SKM-1 treated with dmso at 0.1 percent for 144 hours (cell line): ENCODE data around the gene GLT6D1.
A peak's percentile ranks its signal among the peaks of the same experiment; 100 is the strongest.

Source experiments
- DNase-seq: peaks from one replicate; lab custom pipeline; 2025; ENCODE audit not compliant: unreplicated experiment; lab: John Stamatoyannopoulos, UW

Gene GLT6D1

DNA sequence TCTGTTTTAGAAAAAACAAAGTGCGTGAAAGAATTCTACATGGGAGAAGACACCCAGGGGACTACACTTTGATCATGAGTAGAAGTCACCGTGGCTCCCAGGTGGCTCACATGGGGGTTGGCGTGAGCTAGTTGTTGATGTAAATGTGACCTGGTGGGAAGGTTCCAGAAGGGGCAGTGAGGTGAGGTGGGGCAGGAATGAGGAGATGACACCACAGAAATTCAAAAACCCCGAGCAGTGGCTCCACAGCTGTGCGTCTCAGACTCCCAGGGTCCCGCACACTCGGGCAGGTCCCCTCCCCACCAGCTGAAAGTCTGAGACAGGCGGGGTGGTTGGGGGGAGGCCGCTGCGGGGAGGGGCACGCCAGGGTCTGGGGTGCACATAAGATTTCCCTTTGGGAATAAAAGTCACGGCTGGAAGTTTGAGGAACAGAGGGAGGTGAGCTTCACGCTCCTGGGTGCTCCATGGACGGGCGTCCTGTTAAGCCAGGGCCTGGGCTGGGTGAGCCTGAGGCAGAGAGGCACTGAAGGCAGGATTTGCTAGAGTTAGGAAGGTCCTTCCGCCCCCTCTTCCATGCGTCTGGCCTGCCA, 29.9 kb downstream of the GLT6D1 start:
- no peak for DNase-seq

DNA sequence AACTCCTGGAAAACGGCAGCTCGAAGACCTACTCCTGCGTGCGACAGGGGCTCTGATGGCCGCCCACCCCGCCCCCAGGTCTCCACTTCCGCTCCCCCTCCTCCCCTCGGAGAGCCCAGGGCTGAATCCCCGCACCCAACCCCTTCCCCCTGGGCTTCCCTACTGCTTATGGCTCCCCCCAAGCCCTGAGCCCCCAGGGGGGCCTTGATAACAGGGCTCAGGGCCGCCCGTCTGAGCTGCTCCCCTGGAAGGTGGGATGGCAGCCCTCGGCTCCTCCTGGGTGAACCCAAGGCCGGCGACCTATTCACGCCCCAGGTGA, 30.4 kb downstream of the GLT6D1 start:
- DNase-seq: no peak

DNA sequence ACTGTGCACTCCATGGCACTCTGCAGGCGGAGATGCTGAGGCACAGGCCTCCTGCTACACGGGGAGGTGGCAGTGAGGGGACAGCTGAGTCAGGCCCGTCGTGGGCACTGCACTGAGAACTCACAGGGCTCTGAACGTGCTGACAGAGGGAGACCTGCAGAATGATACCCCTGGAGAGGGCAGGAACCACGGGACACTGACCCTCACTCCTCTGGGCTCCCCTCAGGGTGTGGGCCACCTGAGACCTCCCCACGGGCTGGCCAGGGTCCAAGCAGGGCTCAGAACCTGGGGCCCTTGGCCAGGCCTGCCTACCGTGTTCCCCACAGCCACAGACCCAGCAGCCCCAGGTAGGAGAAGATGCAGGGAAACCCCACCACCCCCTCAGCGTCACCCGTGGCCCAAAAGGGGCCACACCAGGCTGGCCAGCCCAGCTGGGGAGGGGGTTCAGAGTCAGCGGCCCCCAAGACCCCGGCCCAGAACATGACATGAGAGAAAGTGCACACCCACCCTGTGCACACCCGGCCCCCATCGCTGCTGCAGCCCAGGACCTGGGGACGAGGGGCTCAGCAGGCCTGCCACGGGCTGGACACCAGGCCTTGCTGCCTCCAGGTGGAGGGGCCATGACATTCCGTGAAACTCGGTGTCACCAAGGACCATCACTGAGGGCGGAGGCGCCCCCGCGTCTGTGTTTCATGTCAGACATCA, 30.9 kb downstream of the GLT6D1 start:
- no peak for DNase-seq

DNA sequence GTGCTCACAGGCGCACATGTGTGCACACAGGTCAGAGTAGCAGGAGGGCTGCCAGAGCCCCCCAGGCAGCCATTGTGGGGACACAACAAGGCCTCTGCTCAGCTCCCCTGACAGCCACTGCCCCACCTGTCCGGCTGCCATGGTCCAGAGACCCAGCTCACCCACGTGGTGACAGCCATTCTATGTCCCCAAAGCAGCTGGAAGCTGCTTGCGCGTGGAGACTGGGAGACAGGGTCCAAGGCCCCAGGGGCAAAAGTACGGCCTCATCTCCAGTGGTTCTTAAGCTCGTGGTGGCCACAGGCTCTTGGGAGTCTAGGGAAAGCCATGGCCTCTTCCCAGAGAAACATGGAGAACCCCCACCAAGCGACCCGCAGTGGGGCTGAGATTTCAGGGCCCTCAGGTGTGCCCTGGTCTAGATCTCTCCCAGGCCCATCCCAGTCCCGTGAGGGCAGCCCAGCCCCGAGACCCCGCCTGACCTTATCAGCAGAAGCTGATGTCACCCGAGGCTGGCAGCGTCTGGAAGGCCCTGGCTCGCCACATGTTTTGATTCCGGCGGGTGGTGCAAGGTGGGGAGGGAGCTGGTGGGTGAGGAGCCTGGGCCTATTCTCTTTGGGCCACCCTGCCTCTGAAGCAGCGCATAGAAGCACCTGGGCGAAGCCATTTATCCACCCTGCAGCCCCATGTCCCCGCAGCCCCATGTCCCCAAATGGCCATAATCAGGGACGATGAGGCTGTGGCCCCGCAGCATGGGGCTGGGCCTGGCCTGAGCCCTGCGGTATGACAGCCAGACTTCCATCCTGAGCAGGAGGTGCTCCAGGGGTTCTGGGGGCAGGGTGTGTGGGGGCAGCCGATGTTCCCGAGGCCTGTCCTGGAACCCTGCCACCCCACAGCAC, 31.7 kb downstream of the GLT6D1 start:
- no peak for DNase-seq

DNA sequence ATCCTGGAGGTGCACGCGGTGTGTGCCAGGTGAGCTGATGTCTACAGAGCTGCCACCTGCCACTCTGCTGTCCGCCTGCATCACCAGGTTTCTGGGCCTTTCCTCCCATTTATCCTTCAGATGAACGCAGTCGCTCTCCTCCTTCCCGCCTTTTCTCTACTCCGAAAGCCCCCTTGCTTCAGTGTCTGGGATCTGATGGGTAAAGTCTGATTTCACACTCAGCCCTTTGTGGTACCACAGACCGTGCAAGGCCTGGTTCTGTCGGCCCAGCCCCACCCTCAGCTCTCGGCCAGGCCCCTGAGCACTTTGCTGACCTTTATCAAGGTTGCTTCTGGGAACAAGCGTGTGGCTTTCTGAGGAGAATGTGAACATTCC, 32.5 kb downstream of the GLT6D1 start:
- DNase-seq: no peak

DNA sequence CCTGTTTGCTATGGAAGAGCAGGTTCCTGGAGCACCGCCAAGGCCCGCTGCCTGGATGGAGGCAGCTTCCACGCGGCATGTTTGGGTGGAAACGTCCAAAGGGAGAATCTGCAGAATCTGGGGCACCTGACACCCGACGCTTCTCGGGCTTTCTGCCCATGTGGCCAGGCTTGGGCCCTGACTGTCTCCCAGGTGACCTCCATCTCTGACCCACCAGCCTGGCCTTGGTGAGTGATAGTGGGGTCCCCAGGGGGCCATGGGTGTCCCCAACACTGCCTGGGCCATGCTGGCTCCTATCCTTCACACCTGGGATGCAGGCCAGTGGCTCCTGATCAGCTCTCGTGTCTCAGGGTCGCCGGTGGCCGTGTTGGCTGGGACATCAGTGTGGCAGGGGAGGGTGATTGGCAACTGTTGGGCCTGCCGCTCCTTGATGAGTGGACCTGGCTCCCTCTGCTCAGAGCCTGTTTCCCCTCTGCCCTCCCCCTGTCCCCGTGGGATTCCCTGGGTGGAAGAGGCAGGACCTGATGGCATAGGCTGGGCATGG, 34.0 kb downstream of the GLT6D1 start:
- no peak for DNase-seq

DNA sequence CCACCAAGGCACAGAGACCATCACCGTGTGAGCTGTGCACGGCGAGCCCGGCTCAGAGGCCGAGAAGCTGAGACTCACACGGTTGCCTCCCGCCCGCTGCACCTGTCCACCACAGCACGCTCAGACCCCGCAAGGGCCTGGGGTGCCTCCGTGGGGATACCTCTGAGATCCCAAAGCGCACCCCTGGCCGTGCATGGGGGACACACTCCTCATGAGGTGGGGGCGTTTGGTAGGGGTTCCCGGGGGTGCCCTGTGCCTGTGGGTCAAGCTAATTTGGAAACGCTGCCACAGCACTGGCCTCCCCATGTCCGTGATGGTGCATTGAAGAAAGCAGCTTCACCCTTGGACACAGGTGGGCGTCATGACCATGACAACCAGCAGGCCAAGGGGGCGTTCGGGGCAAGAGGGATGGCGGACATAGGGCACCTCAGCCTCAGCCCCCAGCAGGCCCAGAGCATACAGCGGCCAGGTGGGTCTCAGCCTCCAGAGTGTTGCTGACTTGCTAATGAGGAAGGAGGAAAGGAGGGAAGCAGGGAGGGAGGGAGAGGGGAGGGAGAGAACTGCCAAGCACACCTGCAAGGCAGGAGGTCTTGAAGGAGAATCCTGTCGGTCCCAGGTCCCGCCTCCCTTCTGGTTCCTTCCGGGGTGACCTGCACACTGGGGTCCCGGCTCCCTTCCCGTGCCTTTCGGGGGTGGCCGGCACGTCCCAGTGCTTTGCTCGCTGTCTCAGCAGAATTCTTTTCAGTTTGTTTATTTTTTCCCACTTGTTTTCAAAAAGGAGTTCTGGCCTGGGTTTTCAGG, 34.7 kb downstream of the GLT6D1 start:
- DNase-seq: no peak

DNA sequence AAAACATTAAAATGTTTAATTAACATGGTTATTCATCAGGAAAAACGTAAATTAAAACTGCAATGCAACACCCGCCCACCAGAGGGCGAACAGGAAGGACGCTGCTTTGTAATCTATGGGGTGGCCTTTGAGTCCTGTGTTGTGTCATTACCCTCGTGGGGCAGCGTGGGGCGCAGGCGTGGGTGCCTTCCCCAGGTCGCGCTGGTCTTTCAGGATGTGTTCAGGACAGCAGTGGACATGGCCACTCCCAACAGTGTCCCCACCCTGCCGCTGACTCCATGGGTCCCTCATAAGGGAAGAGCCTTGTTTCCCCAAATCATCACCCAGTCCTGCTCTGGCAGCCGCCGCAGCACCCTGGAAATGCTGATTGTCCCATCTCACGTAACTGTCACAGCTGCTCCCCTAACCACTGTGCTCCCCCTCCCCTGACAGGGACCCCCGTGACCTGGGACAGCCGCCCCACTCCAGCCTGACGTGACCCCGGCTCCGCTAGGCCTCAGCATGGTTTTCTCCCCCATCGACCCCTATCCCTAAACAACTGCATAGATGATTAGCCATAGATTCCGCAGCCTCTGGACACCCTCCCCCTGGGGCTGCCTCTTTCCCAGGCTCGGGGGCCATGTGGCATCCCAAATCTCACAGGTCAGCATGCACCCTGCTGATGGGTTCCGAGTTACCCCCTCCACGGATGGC, 36.4 kb downstream of the GLT6D1 start:
- peak; percentile 39 for DNase-seq

DNA sequence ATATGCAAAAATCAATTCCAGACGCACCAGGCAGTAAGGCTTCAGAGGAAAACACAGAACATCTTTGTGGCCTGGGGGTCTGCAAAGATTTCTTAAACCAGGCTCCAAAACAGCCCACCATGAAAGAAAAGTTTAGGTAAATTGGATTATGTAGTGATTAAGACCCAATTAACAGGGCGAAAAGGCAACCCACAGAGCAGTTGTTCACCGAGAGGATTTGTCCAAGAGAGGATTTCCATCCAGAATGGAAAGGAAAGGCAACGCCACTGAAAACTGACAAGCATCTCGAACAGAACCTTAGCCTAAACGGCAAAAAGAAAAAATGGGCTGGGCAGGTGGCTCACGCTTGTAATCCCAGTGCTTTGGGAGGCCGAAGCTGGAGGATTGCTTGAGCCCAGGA, 37.4 kb downstream of the GLT6D1 start:
- DNase-seq: no peak

DNA sequence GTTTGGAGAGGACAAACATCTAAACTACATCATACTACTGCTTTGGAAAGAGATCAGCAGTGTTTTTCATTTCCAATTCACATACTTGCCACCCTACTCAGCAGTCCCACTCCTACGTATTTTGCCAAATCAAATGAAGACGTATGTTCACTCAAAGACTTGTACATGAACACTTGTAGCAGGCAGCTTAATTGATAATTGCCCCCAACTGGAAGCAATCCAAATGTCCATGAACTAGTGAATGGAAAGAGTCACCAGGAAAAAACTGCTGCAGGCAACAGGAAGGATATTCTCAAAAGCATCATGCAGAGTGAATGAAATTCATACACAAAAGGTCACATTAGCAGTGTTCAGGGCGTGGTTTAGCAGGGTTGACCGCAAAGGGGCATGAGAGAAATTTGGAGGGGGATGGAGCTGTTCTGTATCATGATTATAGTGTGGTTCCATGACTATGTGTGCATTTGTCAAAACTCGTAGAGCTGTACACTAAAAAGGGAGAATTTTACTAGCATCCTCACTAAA, 39.0 kb downstream of the GLT6D1 start:
- DNase-seq: no peak

DNA sequence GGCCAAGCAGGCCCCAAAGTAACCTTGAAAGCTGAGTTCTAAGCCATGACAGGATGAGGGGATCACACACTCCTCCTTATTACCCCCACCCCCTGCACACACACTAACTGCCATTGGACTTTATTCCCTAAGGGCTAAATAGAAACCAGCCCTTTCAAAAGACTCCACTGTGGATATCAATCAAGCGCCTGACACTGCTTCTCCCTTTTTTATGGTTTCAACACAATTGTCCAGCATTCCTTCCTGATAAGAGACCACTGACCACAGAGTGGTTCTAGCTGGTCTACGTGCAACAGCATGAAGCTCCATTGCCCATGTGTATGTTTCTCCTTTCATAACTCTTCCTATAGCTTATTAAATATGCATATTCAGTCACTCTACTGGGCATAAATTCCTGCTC, 43.1 kb downstream of the GLT6D1 start:
- no peak for DNase-seq

DNA sequence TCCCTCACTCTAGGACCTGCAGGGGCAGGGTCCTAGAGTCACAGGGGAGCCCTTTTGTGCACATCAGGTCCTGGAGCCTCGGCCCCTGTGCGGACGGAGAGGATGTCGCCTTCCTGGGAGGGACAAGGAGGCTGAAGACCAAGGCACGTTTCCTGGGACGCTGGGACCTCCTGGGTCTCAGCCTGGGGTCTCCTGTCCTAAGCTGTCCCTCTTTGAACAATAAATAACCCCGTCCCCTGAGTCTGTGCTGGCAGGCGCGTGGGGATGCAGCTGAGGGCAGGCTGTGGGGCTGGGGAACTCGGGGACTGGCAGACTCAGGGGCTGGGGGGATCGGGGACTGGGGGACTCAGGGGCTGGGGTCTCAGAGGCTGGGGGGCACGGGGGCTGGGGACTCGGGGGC, 46.7 kb downstream of the GLT6D1 start:
- no peak for DNase-seq

DNA sequence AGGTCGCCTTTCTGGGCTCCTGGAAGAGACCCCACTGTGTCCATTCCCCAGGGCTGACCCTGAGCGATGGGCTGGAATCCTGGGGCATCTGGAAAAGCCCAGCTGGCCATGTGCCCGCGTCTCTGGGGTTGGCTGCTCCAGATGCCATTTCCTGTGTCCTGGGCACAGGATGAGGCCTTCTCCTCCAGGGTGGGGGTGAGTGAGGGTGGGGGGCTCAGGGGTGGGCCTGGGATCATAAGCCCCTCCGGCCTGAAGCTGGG, 47.1 kb downstream of the GLT6D1 start:
- no peak for DNase-seq

DNA sequence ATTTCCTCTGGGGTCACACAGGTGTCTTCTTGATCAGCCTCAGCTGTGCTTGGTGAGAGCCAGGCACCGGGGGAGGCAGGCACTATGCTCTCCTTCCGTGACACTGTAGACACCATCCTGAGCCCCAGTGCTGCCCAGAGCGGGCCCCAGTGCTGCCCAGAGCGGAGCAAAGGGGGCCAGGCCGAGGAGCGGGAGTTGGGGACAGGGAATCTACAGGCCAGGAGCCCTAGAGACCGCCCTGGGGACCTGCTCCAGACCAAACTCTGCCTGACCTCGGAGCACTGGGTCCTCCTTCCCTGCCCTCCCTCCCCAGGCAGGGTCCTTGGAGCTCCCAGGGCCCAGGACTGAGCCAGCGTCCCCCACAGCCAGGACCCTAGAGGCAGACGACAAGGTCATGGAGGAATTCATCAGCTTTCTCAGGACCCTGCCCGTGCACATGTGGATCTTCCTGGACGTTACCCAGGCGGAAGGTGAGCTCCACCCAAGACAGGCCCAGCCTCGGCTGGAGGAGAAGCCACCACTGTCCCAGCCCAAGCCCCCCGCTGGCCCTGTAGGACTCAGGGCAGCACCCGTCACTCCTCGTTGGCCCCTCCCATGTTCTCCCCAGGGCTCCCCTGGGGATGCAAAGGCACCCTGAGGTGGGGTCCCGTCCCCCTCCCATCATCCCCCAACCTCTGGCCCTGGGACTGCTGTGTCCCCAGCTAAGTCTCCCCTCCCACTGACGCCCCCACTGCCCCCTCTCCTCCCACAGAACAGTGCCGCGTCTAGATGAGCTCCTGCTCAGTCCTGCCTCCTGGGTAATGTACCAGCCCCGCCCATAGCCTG, 47.6 kb downstream of the GLT6D1 start:
- DNase-seq: no peak

DNA sequence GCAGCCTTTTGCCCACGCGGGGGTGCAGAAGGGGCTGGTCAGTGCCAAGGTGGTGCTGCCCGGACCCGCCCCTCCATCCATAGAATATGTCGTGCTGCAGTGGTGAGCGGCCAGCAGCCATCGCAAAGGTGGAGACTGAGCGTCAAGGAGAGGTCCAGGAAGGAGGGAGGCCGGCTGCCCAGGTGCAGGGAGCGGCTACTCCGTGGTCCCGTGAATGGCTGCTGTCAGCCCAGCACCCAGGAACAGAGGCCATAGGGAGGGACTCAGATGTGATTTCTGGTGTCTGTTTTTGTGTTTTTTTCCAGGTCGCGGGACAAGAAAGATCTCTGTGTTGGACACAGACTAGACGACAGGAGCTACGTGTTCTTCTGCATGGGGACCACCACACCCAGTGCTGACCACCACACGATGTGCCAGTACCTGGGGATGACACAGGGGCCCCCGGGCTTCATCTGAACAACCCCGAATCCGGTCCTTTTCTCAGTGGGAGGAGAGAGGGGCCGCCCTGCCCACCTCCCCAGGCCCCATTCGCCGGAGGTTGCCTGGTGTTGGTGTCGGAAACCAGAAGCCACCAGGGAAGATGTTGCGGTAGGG, 48.8 kb downstream of the GLT6D1 start:
- DNase-seq: no peak

DNA sequence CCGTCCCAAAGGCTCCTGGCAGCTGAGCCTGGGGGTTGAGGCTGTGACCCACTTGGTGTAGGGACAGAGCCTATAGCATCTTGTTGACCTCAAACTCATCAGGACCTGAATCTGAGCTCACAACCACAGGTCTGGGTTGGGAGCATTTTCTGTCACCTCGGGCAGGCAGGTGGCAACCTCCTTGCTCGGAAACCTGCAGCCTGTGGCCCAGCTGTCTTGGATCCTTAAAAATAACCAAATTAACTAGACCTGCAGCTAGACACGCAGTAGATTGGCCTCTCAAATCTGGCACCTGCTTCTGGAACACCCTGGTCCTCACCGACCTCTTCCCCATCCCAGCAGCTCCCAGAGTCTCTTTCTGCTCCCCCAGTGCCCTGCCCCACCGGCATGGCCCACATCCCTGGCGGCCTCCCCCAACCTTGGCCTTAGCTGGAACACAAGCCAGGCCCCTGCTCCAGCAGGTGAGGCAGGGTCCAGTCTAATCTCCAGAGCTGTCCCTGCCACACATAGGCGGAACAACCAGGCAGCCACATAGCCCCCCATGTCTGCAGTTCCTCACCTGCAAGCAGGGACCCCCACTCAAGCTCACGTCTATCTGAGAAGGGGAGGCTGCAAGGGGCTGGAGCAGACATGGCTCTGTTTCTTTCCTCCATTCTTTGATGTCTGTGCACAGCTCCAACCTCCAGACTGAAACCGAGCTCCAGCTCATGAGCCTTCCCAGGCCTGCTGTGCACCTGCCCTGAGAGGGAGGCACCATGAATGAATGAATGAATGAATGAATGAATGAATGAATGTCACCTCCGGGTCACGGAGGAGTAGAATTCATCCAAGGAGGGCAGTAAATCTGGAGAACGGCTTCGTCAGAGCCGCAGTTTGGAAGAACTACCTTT, 49.5 kb downstream of the GLT6D1 start:
- no peak for DNase-seq

DNA sequence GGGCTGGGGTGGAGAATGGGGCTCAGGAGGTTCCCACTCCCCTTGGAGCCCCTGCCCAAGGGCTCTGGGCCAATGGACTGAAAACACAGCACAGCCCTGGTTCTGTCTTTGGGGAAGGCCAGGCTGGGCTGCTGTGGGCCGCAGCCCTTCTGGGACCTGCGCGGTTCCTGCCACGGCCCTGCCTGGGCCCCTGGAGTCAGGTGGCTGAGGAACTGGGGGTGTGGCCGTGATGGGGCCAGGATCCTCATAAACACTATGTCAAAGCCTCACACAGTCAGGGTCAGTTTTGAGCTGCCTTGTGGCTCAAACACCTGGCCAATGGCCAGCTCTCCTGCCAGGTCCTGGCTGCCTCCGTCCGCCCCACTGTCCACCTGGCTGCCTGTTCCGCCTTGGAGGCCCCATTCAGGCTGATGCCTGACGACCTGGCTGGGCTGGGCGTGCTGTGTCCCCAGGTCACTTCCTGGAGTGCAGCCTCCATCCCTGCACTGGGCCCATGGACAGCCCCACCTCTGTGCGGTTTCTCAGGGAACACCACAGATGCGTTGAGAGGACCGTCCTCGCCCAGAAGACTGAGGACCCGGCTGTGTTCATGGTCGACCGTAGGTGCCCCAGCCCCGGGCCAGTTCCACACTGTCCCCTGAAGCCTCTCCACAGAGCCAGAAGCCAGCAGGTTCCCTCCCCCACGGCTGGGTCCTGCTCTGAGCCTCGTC, 50.3 kb downstream of the GLT6D1 start:
- no peak for DNase-seq

DNA sequence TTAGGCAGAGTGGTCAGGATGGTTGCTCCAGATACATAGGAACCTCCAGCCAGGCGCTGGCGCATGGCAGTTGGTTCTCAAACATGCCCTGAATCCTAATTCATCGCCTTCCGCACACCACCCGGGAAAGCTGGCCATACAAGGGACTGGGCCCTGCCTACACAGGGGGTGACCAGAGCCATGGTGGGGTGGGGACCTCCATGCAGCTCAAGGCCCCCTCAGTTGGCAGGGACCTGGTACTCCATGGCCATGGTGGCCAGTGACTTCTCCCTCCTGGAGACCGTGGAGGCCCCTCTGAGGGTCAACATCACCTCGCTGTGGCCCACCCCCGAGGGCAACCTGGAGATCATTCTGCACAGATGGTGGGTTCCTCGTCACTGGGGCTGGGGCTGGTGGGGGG, 51.0 kb downstream of the GLT6D1 start:
- DNase-seq: no peak
